Uterus (tissue), 4 donors: ENCODE results near the gene RPS15. TPM values are rescaled to one million over a fixed set of nuclear protein-coding genes. Genes with fewer than 3 reads are reported as not detected.
A peak's percentile ranks its signal among the peaks of the same experiment; 100 is the strongest.
"Not testable (repeated sequence)": the region's sequence is repeated elsewhere in the genome, so short reads cannot be mapped to it uniquely, and the experiment has no call there.

ENCODE experiments used
- DNase-seq, 2 donors: peaks; one replicate each; pipeline ENCODE4 v3.0.0-alpha.2; 2019 to 2020
- H3K27ac ChIP-seq, 2 donors: fragments of 200-600 bp; sonication (generic); 1 replicate in 1 of 2; 2 replicates in 1 of 2; pipeline ENCODE4 v1.5.1; 2016 to 2018
- H3K27me3 ChIP-seq, 2 donors: fragments of 200-600 bp; sonication (generic); one replicate each; pipeline ENCODE4 v1.5.1; 2018 to 2019; ENCODE audit warnings: control low read depth in 1 of 2
- H3K36me3 ChIP-seq, 2 donors: fragments of 200-600 bp; sonication (generic); one replicate each; pipeline ENCODE4 v1.5.1; 2019; ENCODE audit warnings: control low read depth in 1 of 2
- H3K4me1 ChIP-seq, 2 donors: fragments of 200-600 bp; sonication (generic); one replicate each; pipeline ENCODE4 v1.5.1; 2018 to 2019; ENCODE audit warnings: control low read depth in 1 of 2
- H3K4me3 ChIP-seq, 2 donors: fragments of 200-600 bp; sonication (generic); 1 replicate in 1 of 2; 2 replicates in 1 of 2; pipeline ENCODE4 v1.5.1; 2018 to 2019; ENCODE audit warnings: mild to moderate bottlenecking in 1 of 2
- H3K9me3 ChIP-seq, 2 donors: fragments of 200-600 bp; sonication (generic); one replicate each; pipeline ENCODE4 v1.5.1; 2019; ENCODE audit warnings: control low read depth in 1 of 2
- POLR2A ChIP-seq, 2 donors: fragments of 450-650 bp; IDR thresholded peaks; one replicate each; pipeline ENCODE4 v1.6.1; 2016; ENCODE audit warnings: antibody characterized with exemption in 2 of 2, mild to moderate bottlenecking in 1 of 2, moderate library complexity in 1 of 2
- intact Hi-C: fragments of 100-400 bp; cut with DNase I; formaldehyde crosslinking; loops from one replicate; pipeline ENCODE4 v1.15.1; 2023; ENCODE audit warnings: low total_unique reads
- total RNA-seq, 4 donors: library from RNA; depleted of rRNA in 3 of 4; stranded (reverse); fragments of >200 nt in 3 of 4; gene quantifications; one replicate each; pipeline versions ENCODE4 v1.1.0 to v1.2.4, GENCODE V29; 2014 to 2023
- TF ChIP-seq, protein P1 (sequence below), 4 experiments: fragments of 200-600 bp in 2 of 4; fragments of 450-650 bp in 2 of 4; sonication (generic) in 2 of 4; IDR thresholded peaks; one replicate each; pipeline ENCODE4 v1.5.1; 2016 to 2019; ENCODE audit warnings: antibody characterized with exemption in 4 of 4, mild to moderate bottlenecking in 2 of 4, moderate library complexity in 1 of 4
- donor health status: DM: yes; HTN: yes; CAD: no.

RPS15 gene
- total RNA-seq, 4 donors from 2014 or later, result 648 to 5,728 (median 1,854) TPM

DNA sequence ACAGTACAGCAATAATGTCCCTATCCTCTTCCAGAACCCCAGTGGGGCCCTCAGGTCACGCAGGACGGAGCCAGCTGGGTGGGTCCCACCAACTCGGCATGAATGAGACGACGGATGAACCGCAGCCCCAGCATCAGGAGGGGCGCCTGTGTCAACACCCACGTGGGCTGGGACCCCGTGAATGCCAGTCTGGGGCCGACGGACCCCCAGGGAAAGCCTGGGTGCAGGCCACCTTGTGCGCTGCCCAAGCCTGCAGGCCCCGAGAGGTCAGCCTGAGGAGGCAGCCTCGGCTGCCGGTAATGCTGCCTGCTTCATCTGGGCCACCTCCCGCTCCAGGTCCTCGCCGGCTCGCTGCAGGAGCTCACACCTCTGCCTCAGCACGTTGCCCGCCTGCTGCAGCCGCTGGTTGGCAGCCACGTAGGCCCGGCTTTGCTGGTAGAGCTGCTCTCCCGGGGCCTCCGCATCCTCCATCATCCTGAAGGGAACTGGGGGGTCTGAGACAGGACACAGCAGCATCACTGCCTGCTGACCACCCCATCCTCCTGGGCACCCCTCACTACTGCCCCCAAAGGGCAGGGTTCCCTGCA, 36.7 kb downstream of the RPS15 start:
- H3K9me3 ChIP-seq, result no peaks in the 10 kb centered on the region
- TF ChIP-seq POLR2A (IDR thresholded peaks at IDR 0.05), result no peak
- TF ChIP-seq, protein P1, sequence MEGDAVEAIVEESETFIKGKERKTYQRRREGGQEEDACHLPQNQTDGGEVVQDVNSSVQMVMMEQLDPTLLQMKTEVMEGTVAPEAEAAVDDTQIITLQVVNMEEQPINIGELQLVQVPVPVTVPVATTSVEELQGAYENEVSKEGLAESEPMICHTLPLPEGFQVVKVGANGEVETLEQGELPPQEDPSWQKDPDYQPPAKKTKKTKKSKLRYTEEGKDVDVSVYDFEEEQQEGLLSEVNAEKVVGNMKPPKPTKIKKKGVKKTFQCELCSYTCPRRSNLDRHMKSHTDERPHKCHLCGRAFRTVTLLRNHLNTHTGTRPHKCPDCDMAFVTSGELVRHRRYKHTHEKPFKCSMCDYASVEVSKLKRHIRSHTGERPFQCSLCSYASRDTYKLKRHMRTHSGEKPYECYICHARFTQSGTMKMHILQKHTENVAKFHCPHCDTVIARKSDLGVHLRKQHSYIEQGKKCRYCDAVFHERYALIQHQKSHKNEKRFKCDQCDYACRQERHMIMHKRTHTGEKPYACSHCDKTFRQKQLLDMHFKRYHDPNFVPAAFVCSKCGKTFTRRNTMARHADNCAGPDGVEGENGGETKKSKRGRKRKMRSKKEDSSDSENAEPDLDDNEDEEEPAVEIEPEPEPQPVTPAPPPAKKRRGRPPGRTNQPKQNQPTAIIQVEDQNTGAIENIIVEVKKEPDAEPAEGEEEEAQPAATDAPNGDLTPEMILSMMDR (IDR thresholded peaks at IDR 0.05), result no peak
- intact Hi-C loops, result no loop called here
- peaks cover 16 to 20% of the 10 kb centered on the region in 2 donors for H3K27me3 ChIP-seq
- no peak for DNase-seq
- no peak overlapping the region for H3K4me3 ChIP-seq
- no peaks in the 10 kb centered on the region for H3K36me3 ChIP-seq
- H3K27ac ChIP-seq, result no peak overlapping the region
- H3K4me1 ChIP-seq, result peaks cover 4 to 26% of the 10 kb centered on the region in 2 donors

DNA sequence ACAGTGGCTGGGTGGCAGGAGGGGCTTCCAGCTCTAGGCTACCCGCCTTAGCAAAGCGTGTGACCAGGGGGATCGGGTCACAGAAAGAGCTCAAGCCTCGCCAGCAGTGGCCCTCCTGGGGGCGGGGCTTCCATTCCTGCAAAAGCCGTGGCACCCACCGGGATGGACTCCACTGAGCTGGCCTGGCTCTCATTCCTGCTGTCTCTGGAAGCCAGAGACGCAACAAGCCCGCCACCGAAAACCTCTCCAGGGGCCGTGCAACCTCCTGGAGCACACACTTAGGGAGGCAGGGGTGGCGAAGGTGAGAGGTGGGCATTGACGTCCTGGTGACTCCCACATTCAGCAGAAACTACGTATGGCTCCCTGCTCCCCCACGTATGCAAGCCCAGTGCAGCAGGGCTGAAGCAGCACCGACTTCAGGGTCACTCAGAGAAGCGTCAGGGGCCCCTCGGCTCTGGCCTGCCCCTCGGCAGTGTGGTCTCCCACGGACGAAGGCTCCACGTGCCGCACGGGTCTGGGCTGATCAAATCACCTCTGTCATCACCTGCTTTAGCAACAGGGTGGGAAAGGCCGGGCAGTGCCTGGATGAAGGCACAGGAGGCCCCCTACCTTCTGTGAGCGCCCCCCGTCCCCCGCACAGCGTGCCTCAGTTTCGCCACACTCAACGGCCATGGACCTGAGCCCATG, 37.7 kb downstream of the RPS15 start:
- peaks cover 10 to 11% of the 10 kb centered on the region in 2 donors for H3K27me3 ChIP-seq
- intact Hi-C loops, result no loop called here
- no peaks in the 10 kb centered on the region for H3K9me3 ChIP-seq
- no peak for TF ChIP-seq POLR2A (IDR thresholded peaks at IDR 0.05)
- TF ChIP-seq, protein P1 (IDR thresholded peaks at IDR 0.05), result no peak
- no peak overlapping the region for H3K27ac ChIP-seq
- no peaks in the 10 kb centered on the region for H3K36me3 ChIP-seq
- DNase-seq, result no peak
- H3K4me1 ChIP-seq, result peaks cover 3 to 16% of the 10 kb centered on the region in 2 donors
- no peak overlapping the region for H3K4me3 ChIP-seq

DNA sequence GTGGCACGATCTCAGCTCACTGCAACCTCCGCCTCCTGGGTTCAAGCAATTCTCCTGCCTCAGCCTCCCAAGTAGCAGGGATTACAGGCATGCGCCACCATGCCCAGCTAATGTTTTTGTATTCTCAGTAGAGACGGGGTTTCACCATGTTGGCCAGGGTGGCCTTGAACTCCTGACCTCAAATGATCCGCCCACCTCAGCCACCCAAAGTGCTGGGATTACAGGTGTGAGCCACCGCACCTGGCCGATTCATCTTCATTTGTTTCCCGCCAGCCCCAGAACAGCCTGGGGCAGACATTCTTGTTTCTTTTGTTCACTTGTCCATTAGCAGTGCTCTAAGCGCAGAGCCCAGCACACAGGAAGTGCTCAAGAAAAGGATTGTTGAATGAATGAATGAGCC, 38.9 kb downstream of the RPS15 start:
- DNase-seq, H3K4me1 ChIP-seq, intact Hi-C loops, H3K9me3 ChIP-seq, H3K4me3 ChIP-seq, H3K27ac ChIP-seq, H3K36me3 ChIP-seq, H3K27me3 ChIP-seq: not testable (repeated sequence)

DNA sequence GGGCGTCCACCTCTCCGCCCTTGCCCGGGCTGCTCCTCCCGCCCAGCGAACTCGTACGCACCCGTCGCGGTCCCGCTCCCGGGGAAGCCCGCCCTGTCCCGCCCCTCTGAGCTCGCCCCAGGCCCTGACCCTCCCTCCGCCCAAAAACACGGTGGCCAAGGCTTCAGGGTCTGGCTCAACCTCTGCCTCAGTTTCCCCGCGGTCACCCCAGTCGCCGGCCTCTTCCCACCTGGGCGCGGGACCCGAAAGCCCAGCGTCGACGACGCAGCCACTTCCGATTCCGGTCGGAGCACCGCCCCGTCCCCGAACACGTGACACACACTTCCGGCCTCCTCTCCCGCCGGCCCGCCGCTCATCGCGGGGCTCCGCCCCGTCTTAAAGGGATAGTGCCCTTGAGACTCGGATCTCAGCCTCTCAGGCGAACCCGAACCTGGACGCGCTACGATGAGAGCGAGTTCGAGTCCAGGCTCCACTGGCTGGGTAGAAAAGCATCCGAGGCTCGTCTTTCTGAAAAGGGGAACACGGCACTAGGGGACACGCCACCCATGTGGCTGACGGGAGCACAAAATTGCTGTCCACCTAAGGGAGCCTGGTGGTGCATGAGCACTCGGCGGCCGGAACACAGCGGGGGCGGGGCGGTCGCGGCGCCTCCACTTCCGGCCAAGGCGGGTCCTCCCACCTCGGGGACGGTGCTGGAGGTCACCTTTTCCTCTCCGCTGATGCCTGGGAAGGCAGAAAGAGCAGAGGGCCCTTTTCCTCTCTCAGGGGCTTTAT, 40.9 kb downstream of the RPS15 start, which contains the start of gene C19orf25:
C19orf25 (minus strand) TSS at position 282 of the 774 bp plus-strand sequence. CDS start 312 bp downstream, outside the sequence.
- peak; percentile 50 to 72 for TF ChIP-seq POLR2A (IDR thresholded peaks at IDR 0.05)
- TF ChIP-seq, protein P1 (IDR thresholded peaks at IDR 0.05), result peak in 1 of 4 experiments; percentile 19
- peaks cover 0 to 10% of the 10 kb centered on the region in 2 donors for H3K4me1 ChIP-seq
- DNase-seq, result peak; percentile 92 to 94
- no peaks in the 10 kb centered on the region for H3K27me3 ChIP-seq
- H3K4me3 ChIP-seq, result peak within 1 kb of the TSS; percentile 67 to 84
- peak within 1 kb of the TSS; percentile 42 to 60 for H3K27ac ChIP-seq
- intact Hi-C loops, result no loop called here
- no peaks in the 10 kb centered on the region for H3K9me3 ChIP-seq
- H3K36me3 ChIP-seq, result no peaks in the 10 kb centered on the region

DNA sequence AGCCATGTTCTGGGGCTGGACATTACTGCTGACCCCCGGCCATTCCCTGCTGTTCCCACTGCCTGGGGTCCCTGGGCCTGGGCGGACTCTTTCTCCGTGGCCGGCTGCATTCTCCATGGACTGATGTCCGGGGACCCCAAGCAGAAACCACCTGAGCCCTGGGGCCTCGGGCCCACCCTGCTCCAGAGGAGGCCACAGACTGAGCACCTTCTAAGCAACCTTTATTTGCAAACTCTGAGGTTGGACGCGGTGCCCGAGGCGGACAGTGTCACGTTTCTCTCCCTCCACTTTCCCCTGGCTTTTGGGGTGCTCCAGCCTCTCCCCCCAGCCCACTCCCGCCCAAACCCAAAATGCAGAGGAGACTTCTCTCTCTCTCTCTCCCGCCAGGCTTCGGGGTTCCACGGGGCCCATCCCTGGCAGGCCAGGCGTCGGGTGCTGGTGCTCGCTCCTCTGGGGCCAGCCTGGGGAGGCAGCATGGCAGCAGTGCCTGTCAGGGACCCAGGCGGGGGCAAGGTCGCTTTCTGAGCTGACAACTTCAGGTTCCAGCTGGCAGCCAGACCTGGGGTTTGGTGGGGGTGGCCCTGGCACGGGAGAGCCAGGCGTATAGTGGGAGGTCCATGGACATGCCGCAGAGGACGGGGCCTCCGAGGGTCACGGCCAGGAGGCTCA, 43.2 kb downstream of the RPS15 start:
- no peak for DNase-seq
- Histone ChIP-seq H3K9me3 (no peaks in the 10 kb centered on the region), H3K27me3 (no peaks in the 10 kb centered on the region), H3K36me3 (no peaks in the 10 kb centered on the region), H3K27ac (no peak overlapping the region), H3K4me3 (no peak overlapping the region), H3K4me1 (peaks cover 0 to 10% of the 10 kb centered on the region in 2 donors)
- intact Hi-C loops, result no loop called here
- no peak for TF ChIP-seq POLR2A (IDR thresholded peaks at IDR 0.05)
- TF ChIP-seq, protein P1 (IDR thresholded peaks at IDR 0.05), result no peak
